A549 (cell line): ENCODE measurements around the gene ISM1. TPM values are rescaled to one million over a fixed set of nuclear protein-coding genes. Genes with fewer than 3 reads are reported as not detected.

Source experiments
- ATAC-seq, 2 experiments: fragments of 200-7000 bp in 1 of 2; fragments of >200 bp in 1 of 2; cut with Nextera tagmentation in 1 of 2; cut with Tn5 transposase in 1 of 2; 3 replicates each; pipeline versions ENCODE4 v1.8.0 to v1.9.1; 2018 to 2020; ENCODE audit warnings: mild to moderate bottlenecking in 1 of 2, moderate library complexity in 1 of 2
- CTCF ChIA-PET: fragments of 300-600 bp; sonication (Branson Sonifier 250); formaldehyde crosslinking; extraction: SDS; loops from one replicate; lab custom pipeline; 2021; ENCODE audit warnings: antibody characterized with exemption, inconsistent platforms; lab: Yijun Ruan, JAX
- POLR2A ChIA-PET: fragments of 350-600 bp; formaldehyde crosslinking; extraction: SDS; loops from one replicate; lab custom pipeline; 2021; ENCODE audit warnings: antibody characterized with exemption, inconsistent platforms; lab: Yijun Ruan, JAX
- DNase-seq, 2 experiments: peaks; one replicate each; pipeline versions ENCODE4 v3.0.0 to v3.0.0-alpha.2; 2011 to 2016; ENCODE audit warnings: low read depth in 1 of 2, low spot score in 1 of 2
- FAIRE-seq: peaks from 2 replicates; lab custom pipeline; 2011; peaks lifted over from hg19 to GRCh38; lab: Jason Lieb, UNC
- H3K27ac ChIP-seq, 2 experiments: fragments of >200 bp; sonication (Bioruptor Twin); formaldehyde crosslinking; 3 replicates each; pipeline ENCODE4 v1.5.1; 2016 to 2017
- H3K4me1 ChIP-seq: fragments of >200 bp; sonication (Bioruptor Twin); formaldehyde crosslinking; 3 replicates; pipeline ENCODE4 v1.6.1; 2016
- H3K4me2 ChIP-seq: fragments of >200 bp; sonication (Bioruptor Twin); formaldehyde crosslinking; 3 replicates; pipeline ENCODE4 v1.6.1; 2016
- H3K4me3 ChIP-seq: fragments of >200 bp; sonication (Bioruptor Twin); formaldehyde crosslinking; 3 replicates; pipeline ENCODE4 v1.5.1; 2016
- H3K9me3 ChIP-seq: fragments of >200 bp; sonication (Bioruptor Twin); formaldehyde crosslinking; 3 replicates; pipeline ENCODE4 v1.6.1; 2016
- EP300 ChIP-seq, 2 experiments: fragments of >200 bp; sonication (Bioruptor Twin); formaldehyde crosslinking; IDR thresholded peaks; 2 replicates in 1 of 2; 3 replicates in 1 of 2; pipeline ENCODE4 v1.6.1; 2016 to 2017
- GATA3 ChIP-seq: IDR thresholded peaks from 2 replicates; pipeline ENCODE4 v1.6.1; 2012; ENCODE audit warnings: borderline replicate concordance
- HDAC2 ChIP-seq: fragments of 200-600 bp; sonication (generic); IDR thresholded peaks from 2 replicates; pipeline ENCODE4 v1.6.1; 2016
- JUN ChIP-seq, 2 experiments: fragments of >200 bp; sonication (Bioruptor Twin); formaldehyde crosslinking; IDR thresholded peaks; 2 replicates in 1 of 2; 3 replicates in 1 of 2; pipeline ENCODE4 v1.6.1; 2016 to 2017
- JUNB ChIP-seq: fragments of >200 bp; sonication (Bioruptor Twin); formaldehyde crosslinking; IDR thresholded peaks from 2 replicates; pipeline ENCODE4 v1.6.1; 2016
- MAZ ChIP-seq: fragments of 150-350 bp; IDR thresholded peaks from 2 replicates; pipeline ENCODE4 v1.6.1; 2014; ENCODE audit warnings: antibody characterized with exemption, low read depth, low read length, borderline replicate concordance
- POLR2A ChIP-seq: IDR thresholded peaks from 2 replicates; pipeline ENCODE4 v1.6.1; 2012; ENCODE audit warnings: mild to moderate bottlenecking, low read length
- RAD21 ChIP-seq, 2 experiments: fragments of >200 bp in 1 of 2; sonication (Bioruptor Twin) in 1 of 2; formaldehyde crosslinking in 1 of 2; IDR thresholded peaks in 1 of 2; conservative IDR thresholded peaks in 1 of 2; 2 replicates in 1 of 2; 3 replicates in 1 of 2; pipeline ENCODE4 v1.6.1; 2012 to 2018; ENCODE audit warnings: inconsistent platforms in 1 of 2
- RARB ChIP-seq: fragments of 250-450 bp; sonication (Bioruptor Pico); IDR thresholded peaks from 2 replicates; pipeline ENCODE4 v1.8.0; 2021; ENCODE audit warnings: mild to moderate bottlenecking, moderate library complexity
- TP53 ChIP-seq: fragments of 250-450 bp; sonication (Bioruptor Pico); IDR thresholded peaks from 2 replicates; pipeline ENCODE4 v1.5.0; 2021; ENCODE audit warnings: mild to moderate bottlenecking, moderate library complexity
- ZC3H11A ChIP-seq: fragments of 450-650 bp; IDR thresholded peaks from 2 replicates; pipeline ENCODE4 v1.6.1; 2014; ENCODE audit warnings: antibody characterized with exemption, mild to moderate bottlenecking
- WGBS: methylation state at CpG from one replicate; pipeline ENCODE4 v1.1.6; 2017; ENCODE audit errors: missing lambda C conversion rate; 5-methylcytosine and 5-hydroxymethylcytosine counted together
- polyA plus RNA-seq, 4 experiments: library from polyadenylated mRNA; depleted of rRNA in 3 of 4; stranded (reverse); fragments of >200 nt; fragmentation: RNase III in 1 of 4; extraction: RNeasy Plus Mini Kit Qiagen cat#74134 plus additional on column Dnase treatment in 1 of 4; gene quantifications; 2 replicates in 3 of 4; 3 replicates in 1 of 4; pipeline ENCODE4 v1.2.3, GENCODE V29; 2011 to 2017
- TF ChIP-seq, protein P1 (sequence below): fragments of 250-450 bp; sonication (Bioruptor Pico); IDR thresholded peaks from 2 replicates; pipeline ENCODE4 v1.5.0; 2021; ENCODE audit warnings: mild to moderate bottlenecking, moderate library complexity, borderline replicate concordance
- TF ChIP-seq, protein P2 (sequence below): fragments of 150-350 bp; IDR thresholded peaks from 2 replicates; pipeline ENCODE4 v1.6.1; 2014; ENCODE audit warnings: low read depth, mild to moderate bottlenecking, low read length
- TF ChIP-seq, protein P3 (sequence below): IDR thresholded peaks from 2 replicates; pipeline ENCODE4 v1.6.1; 2012
- TF ChIP-seq, protein P4 (sequence below): fragments of >200 bp; sonication (Bioruptor Twin); formaldehyde crosslinking; IDR thresholded peaks from 3 replicates; pipeline ENCODE4 v1.6.1; 2016
- TF ChIP-seq, protein P5 (sequence below): fragments of 250-450 bp; sonication (Bioruptor Pico); IDR thresholded peaks from 2 replicates; pipeline ENCODE4 v1.5.0; 2020; ENCODE audit warnings: low read depth, mild to moderate bottlenecking, moderate library complexity
- TF ChIP-seq, protein P6 (sequence below): fragments of >200 bp; sonication (Bioruptor Twin); formaldehyde crosslinking; IDR thresholded peaks from 3 replicates; pipeline ENCODE4 v1.5.1; 2016
- TF ChIP-seq, protein P7 (sequence below): IDR thresholded peaks from 2 replicates; pipeline ENCODE4 v1.6.1; 2012

ISM1 gene
- polyA plus RNA-seq, 2 of the 4 experiments (the other 2 are of a cell fraction), result 0.18 to 0.39 TPM

DNA sequence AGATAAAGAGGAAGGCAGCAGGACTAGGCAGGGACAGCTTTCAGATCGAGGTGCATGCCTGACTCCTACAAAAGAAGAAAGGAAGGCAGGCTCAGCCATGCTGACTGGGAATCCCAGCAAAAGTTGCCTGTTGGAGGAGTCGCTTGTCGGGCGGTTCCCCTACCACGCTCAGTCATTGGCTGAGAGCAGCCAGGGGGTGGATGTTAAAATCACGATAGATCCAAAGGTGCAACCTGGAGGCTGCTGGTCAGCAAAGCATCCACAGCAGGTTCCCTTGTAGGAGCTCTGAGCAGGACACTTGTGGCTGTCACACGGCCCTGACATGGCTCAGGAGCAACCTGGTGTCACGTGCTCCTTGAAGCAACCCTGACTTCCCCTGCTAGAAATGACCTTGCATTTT lies 74.6 kb downstream of the ISM1 start:
- 82% methylated on average over 8 of the region's 8 CpGs for WGBS
- FAIRE-seq, result no peak
- H3K4me3 ChIP-seq, result no peak overlapping the region
- ChIA-PET CTCF (interaction anchor here (0.8 to 1.5 kb wide), 2 partner anchors 11 to 432 kb away, joined by 3 to 4 read pairs; no protein-coding TSS in a partner anchor), POLR2A (no interaction called here)
- no peak for DNase-seq
- H3K4me1 ChIP-seq, result peaks cover 12% of the 10 kb centered on the region
- ATAC-seq, result no peak
- TF ChIP-seq JUNB (no peak), ZC3H11A (no peak), POLR2A (no peak), EP300 (IDR thresholded peaks at IDR 0.05) (no peak)
- TF ChIP-seq, protein P1, sequence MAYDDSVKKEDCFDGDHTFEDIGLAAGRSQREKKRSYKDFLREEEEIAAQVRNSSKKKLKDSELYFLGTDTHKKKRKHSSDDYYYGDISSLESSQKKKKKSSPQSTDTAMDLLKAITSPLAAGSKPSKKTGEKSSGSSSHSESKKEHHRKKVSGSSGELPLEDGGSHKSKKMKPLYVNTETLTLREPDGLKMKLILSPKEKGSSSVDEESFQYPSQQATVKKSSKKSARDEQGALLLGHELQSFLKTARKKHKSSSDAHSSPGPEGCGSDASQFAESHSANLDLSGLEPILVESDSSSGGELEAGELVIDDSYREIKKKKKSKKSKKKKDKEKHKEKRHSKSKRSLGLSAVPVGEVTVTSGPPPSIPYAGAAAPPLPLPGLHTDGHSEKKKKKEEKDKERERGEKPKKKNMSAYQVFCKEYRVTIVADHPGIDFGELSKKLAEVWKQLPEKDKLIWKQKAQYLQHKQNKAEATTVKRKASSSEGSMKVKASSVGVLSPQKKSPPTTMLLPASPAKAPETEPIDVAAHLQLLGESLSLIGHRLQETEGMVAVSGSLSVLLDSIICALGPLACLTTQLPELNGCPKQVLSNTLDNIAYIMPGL, result no peak
- TF ChIP-seq, protein P2, sequence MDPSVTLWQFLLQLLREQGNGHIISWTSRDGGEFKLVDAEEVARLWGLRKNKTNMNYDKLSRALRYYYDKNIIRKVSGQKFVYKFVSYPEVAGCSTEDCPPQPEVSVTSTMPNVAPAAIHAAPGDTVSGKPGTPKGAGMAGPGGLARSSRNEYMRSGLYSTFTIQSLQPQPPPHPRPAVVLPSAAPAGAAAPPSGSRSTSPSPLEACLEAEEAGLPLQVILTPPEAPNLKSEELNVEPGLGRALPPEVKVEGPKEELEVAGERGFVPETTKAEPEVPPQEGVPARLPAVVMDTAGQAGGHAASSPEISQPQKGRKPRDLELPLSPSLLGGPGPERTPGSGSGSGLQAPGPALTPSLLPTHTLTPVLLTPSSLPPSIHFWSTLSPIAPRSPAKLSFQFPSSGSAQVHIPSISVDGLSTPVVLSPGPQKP, result no peak
- TF ChIP-seq, protein P3, sequence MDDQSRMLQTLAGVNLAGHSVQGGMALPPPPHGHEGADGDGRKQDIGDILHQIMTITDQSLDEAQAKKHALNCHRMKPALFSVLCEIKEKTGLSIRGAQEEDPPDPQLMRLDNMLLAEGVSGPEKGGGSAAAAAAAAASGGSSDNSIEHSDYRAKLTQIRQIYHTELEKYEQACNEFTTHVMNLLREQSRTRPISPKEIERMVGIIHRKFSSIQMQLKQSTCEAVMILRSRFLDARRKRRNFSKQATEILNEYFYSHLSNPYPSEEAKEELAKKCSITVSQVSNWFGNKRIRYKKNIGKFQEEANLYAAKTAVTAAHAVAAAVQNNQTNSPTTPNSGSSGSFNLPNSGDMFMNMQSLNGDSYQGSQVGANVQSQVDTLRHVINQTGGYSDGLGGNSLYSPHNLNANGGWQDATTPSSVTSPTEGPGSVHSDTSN, result no peak
- TF ChIP-seq, protein P4, sequence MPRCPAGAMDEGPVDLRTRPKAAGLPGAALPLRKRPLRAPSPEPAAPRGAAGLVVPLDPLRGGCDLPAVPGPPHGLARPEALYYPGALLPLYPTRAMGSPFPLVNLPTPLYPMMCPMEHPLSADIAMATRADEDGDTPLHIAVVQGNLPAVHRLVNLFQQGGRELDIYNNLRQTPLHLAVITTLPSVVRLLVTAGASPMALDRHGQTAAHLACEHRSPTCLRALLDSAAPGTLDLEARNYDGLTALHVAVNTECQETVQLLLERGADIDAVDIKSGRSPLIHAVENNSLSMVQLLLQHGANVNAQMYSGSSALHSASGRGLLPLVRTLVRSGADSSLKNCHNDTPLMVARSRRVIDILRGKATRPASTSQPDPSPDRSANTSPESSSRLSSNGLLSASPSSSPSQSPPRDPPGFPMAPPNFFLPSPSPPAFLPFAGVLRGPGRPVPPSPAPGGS, result no peak
- H3K4me2 ChIP-seq, result no peak overlapping the region
- no peak overlapping the region for H3K27ac ChIP-seq
- no peaks in the 10 kb centered on the region for H3K9me3 ChIP-seq

DNA sequence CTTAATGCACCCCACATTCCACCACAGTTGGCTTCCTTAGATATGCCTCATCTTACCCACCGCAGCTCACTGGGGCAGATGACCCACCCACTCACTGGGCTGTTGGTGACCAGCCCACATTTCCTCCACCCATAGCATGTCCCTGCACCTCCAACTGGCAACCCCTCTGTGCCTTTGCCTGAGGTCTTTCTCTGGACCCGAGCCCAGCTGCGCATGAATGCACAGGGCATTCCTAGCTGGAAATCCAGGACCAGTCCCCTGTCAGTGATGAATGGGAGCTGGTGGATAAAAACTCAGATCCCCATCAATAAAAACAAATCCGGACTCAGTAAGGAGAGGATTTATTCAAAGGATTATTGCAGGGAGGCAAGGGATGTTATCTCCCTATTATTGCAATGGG lies 75.0 kb downstream of the ISM1 start:
- FAIRE-seq, result no peak
- peaks cover 12% of the 10 kb centered on the region for H3K4me1 ChIP-seq

More for the DNA sequence above, 75.0 kb downstream of the ISM1 start:
- Histone ChIP-seq H3K27ac (no peak overlapping the region), H3K4me2 (no peak overlapping the region)
- no peak for TF ChIP-seq TP53 (CRISPR knock-in tag)
- TF ChIP-seq, protein P5, sequence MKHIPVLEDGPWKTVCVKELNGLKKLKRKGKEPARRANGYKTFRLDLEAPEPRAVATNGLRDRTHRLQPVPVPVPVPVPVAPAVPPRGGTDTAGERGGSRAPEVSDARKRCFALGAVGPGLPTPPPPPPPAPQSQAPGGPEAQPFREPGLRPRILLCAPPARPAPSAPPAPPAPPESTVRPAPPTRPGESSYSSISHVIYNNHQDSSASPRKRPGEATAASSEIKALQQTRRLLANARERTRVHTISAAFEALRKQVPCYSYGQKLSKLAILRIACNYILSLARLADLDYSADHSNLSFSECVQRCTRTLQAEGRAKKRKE, result no peak
- TF ChIP-seq GATA3, result no peak
- no peak for TF ChIP-seq RAD21 (conservative IDR thresholded peaks at IDR 0.05 in 1 of 2, IDR thresholded peaks at IDR 0.05 in 1 of 2)
- TF ChIP-seq, protein P6, sequence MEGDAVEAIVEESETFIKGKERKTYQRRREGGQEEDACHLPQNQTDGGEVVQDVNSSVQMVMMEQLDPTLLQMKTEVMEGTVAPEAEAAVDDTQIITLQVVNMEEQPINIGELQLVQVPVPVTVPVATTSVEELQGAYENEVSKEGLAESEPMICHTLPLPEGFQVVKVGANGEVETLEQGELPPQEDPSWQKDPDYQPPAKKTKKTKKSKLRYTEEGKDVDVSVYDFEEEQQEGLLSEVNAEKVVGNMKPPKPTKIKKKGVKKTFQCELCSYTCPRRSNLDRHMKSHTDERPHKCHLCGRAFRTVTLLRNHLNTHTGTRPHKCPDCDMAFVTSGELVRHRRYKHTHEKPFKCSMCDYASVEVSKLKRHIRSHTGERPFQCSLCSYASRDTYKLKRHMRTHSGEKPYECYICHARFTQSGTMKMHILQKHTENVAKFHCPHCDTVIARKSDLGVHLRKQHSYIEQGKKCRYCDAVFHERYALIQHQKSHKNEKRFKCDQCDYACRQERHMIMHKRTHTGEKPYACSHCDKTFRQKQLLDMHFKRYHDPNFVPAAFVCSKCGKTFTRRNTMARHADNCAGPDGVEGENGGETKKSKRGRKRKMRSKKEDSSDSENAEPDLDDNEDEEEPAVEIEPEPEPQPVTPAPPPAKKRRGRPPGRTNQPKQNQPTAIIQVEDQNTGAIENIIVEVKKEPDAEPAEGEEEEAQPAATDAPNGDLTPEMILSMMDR, result no peak
- TF ChIP-seq, protein P7, sequence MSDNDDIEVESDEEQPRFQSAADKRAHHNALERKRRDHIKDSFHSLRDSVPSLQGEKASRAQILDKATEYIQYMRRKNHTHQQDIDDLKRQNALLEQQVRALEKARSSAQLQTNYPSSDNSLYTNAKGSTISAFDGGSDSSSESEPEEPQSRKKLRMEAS, result no peak
- no peak for TF ChIP-seq RARB
- no peak for TF ChIP-seq JUN (IDR thresholded peaks at IDR 0.05)
- no peak for TF ChIP-seq HDAC2
- no peak for TF ChIP-seq MAZ
- TF ChIP-seq, all 56 proteins: peak for 0
- DNase-seq, result no peak
- ChIA-PET POLR2A (no interaction called here), CTCF (interaction anchor here (0.8 to 1.6 kb wide), 3 partner anchors 11 to 432 kb away, joined by 3 to 6 read pairs (median 4); no protein-coding TSS in a partner anchor)
- WGBS, result 84% methylated on average over 4 of the region's 4 CpGs
- H3K9me3 ChIP-seq, result no peaks in the 10 kb centered on the region
- H3K4me3 ChIP-seq, result no peak overlapping the region
- ATAC-seq, result no peak
